C4-2B (cell line): ENCODE results near the gene NFASC.

Source experiments
- CTCF ChIP-seq: fragments of 450-650 bp; conservative IDR thresholded peaks from 2 replicates; pipeline ENCODE4 v1.5.1; 2017; ENCODE audit warnings: mild to moderate bottlenecking
- ZFX ChIP-seq: fragments of 450-650 bp; IDR thresholded peaks from 2 replicates; pipeline ENCODE4 v1.6.1; 2017

- no peak for TF ChIP-seq CTCF
- no peak for TF ChIP-seq ZFX
Observed at GRCh38 chr1:204931768-204932572, 61.3 kb downstream of the NFASC start.
